K562 (cell line): ENCODE measurements around the gene SV2C. TPM values are rescaled to one million over a fixed set of nuclear protein-coding genes. Genes with fewer than 3 reads are reported as not detected.

Experiments used
- ATAC-seq: fragments of 200-7000 bp; cut with Tn5 transposase; 3 replicates; pipeline ENCODE4 v1.9.1; 2020; ENCODE audit warnings: moderate library complexity
- BruUV-seq: library from RNA; stranded (reverse); fragments of 400-500 nt; replicated peaks from 2 replicates; lab custom pipeline; 2021; lab: Mats Ljungman, UMichigan
- CTCF ChIA-PET: fragments of 300-600 bp; formaldehyde crosslinking; extraction: SDS; loops from one replicate; lab custom pipeline; 2021; ENCODE audit warnings: low intra/inter-chr PET ratio; lab: Yijun Ruan, JAX
- POLR2A ChIA-PET: fragments of 300-600, 350-650 bp; sonication (Branson Sonifier 250); formaldehyde crosslinking; extraction: SDS; loops from one replicate; lab custom pipeline; 2021; ENCODE audit warnings: antibody characterized with exemption, inconsistent platforms; lab: Yijun Ruan, JAX
- DNase-seq, 4 experiments: peaks; one replicate each; pipeline versions ENCODE4 v3.0.0 to v3.0.0-alpha.2; 2011 to 2018; ENCODE audit warnings: low spot score in 3 of 4, mixed read lengths in 3 of 4; ENCODE audit errors: extremely low read depth in 1 of 4
- FAIRE-seq: peaks from 2 replicates; lab custom pipeline; 2011; peaks lifted over from hg19 to GRCh38; lab: Jason Lieb, UNC
- H2AFZ ChIP-seq: 2 replicates; pipeline ENCODE4 v1.6.0; 2011; ENCODE audit warnings: low read depth, low read length, control low read depth, inconsistent platforms
- H3K27ac ChIP-seq: fragments of 200-600 bp; 3 replicates; pipeline ENCODE4 v1.8.0; 2011; ENCODE audit warnings: low read depth, mild to moderate bottlenecking, control low read depth, inconsistent platforms, low read length, moderate library complexity, mixed read lengths; ENCODE audit errors: extremely low read depth
- H3K27me3 ChIP-seq, 2 experiments: fragments of 300-600 bp in 1 of 2; 2 replicates in 1 of 2; 3 replicates in 1 of 2; pipeline versions ENCODE4 v1.6.0 to v1.8.0; 2011; ENCODE audit warnings: inconsistent platforms in 2 of 2, low read length in 2 of 2, mild to moderate bottlenecking in 1 of 2, mixed read lengths in 1 of 2, moderate library complexity in 1 of 2; ENCODE audit not compliant: control insufficient read depth in 2 of 2, insufficient read depth in 2 of 2
- H3K36me3 ChIP-seq: fragments of 300-600 bp; 3 replicates; pipeline ENCODE4 v1.8.0; 2011; ENCODE audit warnings: mild to moderate bottlenecking, low read length, inconsistent platforms; ENCODE audit not compliant: control insufficient read depth, insufficient read depth
- H3K4me1 ChIP-seq, 2 experiments: fragments of 200-600 bp in 1 of 2; replicated peaks in 1 of 2; 2 replicates in 1 of 2; 3 replicates in 1 of 2; pipeline versions ENCODE4 v1.5.1 to v1.8.0; 2011; ENCODE audit warnings: inconsistent platforms in 2 of 2, low read length in 2 of 2, mild to moderate bottlenecking in 1 of 2, mixed read lengths in 1 of 2, moderate library complexity in 1 of 2; ENCODE audit not compliant: control insufficient read depth in 2 of 2, insufficient read depth in 2 of 2
- H3K4me2 ChIP-seq: 2 replicates; pipeline ENCODE4 v1.6.1; 2011; ENCODE audit warnings: low read length, control low read depth, inconsistent platforms, mixed read lengths; ENCODE audit not compliant: insufficient read depth
- H3K4me3 ChIP-seq: fragments of 200-600 bp; sonication (generic), shearing (Covaris generic); 2 replicates; pipeline ENCODE4 v1.5.1; 2016; ENCODE audit warnings: control low read depth, inconsistent platforms
- H3K79me2 ChIP-seq: fragments of 200-600 bp; 3 replicates; pipeline ENCODE4 v1.8.0; 2011; ENCODE audit warnings: low read length, inconsistent platforms; ENCODE audit not compliant: control insufficient read depth, insufficient read depth
- H3K9ac ChIP-seq, 2 experiments: 2 replicates each; pipeline versions ENCODE4 v1.6.0 to v1.6.1; 2011; ENCODE audit warnings: low read depth in 2 of 2, low read length in 2 of 2, control low read depth in 1 of 2, inconsistent platforms in 1 of 2, mild to moderate bottlenecking in 1 of 2, mixed read lengths in 1 of 2; ENCODE audit not compliant: insufficient read depth in 1 of 2
- H3K9me1 ChIP-seq: one replicate; pipeline ENCODE4 v1.6.0; 2011; ENCODE audit warnings: inconsistent platforms, mild to moderate bottlenecking, low read length, moderate library complexity; ENCODE audit not compliant: control insufficient read depth, insufficient read depth
- H3K9me3 ChIP-seq: replicated peaks from 2 replicates; pipeline ENCODE4 v1.5.1; 2011; ENCODE audit warnings: low read depth, low read length, inconsistent platforms; ENCODE audit not compliant: control insufficient read depth, insufficient read depth
- H4K20me1 ChIP-seq: replicated peaks from 2 replicates; pipeline ENCODE4 v1.6.1; 2011; ENCODE audit warnings: low read length, inconsistent platforms, mixed read lengths; ENCODE audit not compliant: control insufficient read depth, insufficient read depth
- HMG20A ChIP-seq: fragments of 450-650 bp; formaldehyde crosslinking; conservative IDR thresholded peaks from 2 replicates; pipeline ENCODE4 v1.4.0; 2020; ENCODE audit warnings: mild to moderate bottlenecking, mixed read lengths
- HOXB6 ChIP-seq: fragments of 250-450 bp; sonication (Bioruptor Pico); IDR thresholded peaks from 2 replicates; pipeline ENCODE4 v1.5.1; 2022; ENCODE audit warnings: mild to moderate bottlenecking, borderline replicate concordance
- KDM5B ChIP-seq: fragments of 200-600 bp; sonication (generic); IDR thresholded peaks from 2 replicates; pipeline ENCODE4 v1.6.1; 2012; ENCODE audit warnings: low read depth, mild to moderate bottlenecking, moderate library complexity, low read length, control low read depth, inconsistent platforms; ENCODE audit not compliant: insufficient replicate concordance
- ZC3H11A ChIP-seq: IDR thresholded peaks from 2 replicates; pipeline ENCODE4 v1.6.1; 2012; ENCODE audit warnings: low read depth, low read length, improper control_type of control experiment
- ZFP30 ChIP-seq: fragments of 250-450 bp; sonication (Bioruptor Pico); IDR thresholded peaks from 2 replicates; pipeline ENCODE4 v1.8.0; 2022; ENCODE audit warnings: moderate library complexity, mild to moderate bottlenecking, inconsistent platforms, borderline replicate concordance
- ZNF143 ChIP-seq: sonication (generic); formaldehyde crosslinking; IDR thresholded peaks from 2 replicates; pipeline ENCODE4 v1.9.0; 2022; ENCODE audit warnings: mild to moderate bottlenecking, missing genetic modification reagents
- ZNF354B ChIP-seq: fragments of 250-450 bp; sonication (Bioruptor Pico); IDR thresholded peaks from 2 replicates; pipeline ENCODE4 v1.4.0; 2020
- ZNF551 ChIP-seq: fragments of 250-450 bp; sonication (Bioruptor Pico); IDR thresholded peaks from 2 replicates; pipeline ENCODE4 v1.5.0; 2021; ENCODE audit warnings: mild to moderate bottlenecking, moderate library complexity
- ZNF764 ChIP-seq: fragments of 250-450 bp; sonication (Bioruptor Pico); IDR thresholded peaks from 2 replicates; pipeline ENCODE4 v1.4.0; 2020; ENCODE audit warnings: low read depth, mild to moderate bottlenecking, moderate library complexity
- ZNF77 ChIP-seq: fragments of 250-450 bp; sonication (Bioruptor Pico); IDR thresholded peaks from 2 replicates; pipeline ENCODE4 v1.5.0; 2020
- WGBS: fragments of 100-300 bp; shearing (Covaris generic); methylation state at CpG from one replicate; pipeline ENCODE4 v1.1.6; 2016; ENCODE audit warnings: low coverage, mixed read lengths; ENCODE audit not compliant: insufficient coverage; ENCODE audit errors: missing lambda C conversion rate; 5-methylcytosine and 5-hydroxymethylcytosine counted together
- in situ Hi-C: fragments of 300-500 bp; cut with MboI; formaldehyde crosslinking; loops from 4 replicates; pipeline ENCODE4 v1.15.0; 2018; ENCODE audit warnings: inconsistent platforms, mixed read lengths
- intact Hi-C: fragments of 100-400 bp; cut with micrococcal nuclease; formaldehyde crosslinking; loops from 2 replicates; pipeline ENCODE4 v1.14.2; 2022
- polyA plus RNA-seq, 8 experiments: library from polyadenylated mRNA; depleted of rRNA in 4 of 8; stranded (reverse) in 5 of 8; unstranded in 3 of 8; fragments of >200 nt; fragmentation: Nextera tagmentation in 2 of 8; fragmentation: Illumina TruSeq in 1 of 8; extraction: Ambion mirVana in 2 of 8; extraction: Trizol in 1 of 8; gene quantifications; 2 replicates each; pipeline versions ENCODE4 v1.2.1 to v1.2.3, GENCODE V29; 2011 to 2014; ENCODE audit warnings: inconsistent platforms in 1 of 8, missing spikeins in 1 of 8
- total RNA-seq, 7 experiments: library from RNA; depleted of rRNA in 6 of 7; stranded (reverse); fragments of >200 nt in 6 of 7; fragmentation: Illumina TruSeq in 2 of 7; extraction: Trizol in 2 of 7; gene quantifications; 2 replicates each; pipeline versions ENCODE4 v1.2.1 to v1.2.3, GENCODE V29; 2011 to 2021; ENCODE audit warnings: low replicate concordance in 1 of 7
- TF ChIP-seq, protein P1 (sequence below): fragments of 250-450 bp; sonication (Bioruptor Pico); IDR thresholded peaks from 2 replicates; pipeline ENCODE4 v1.8.0; 2021; ENCODE audit warnings: borderline replicate concordance, mild to moderate bottlenecking, moderate library complexity; ENCODE audit not compliant: poor library complexity, severe bottlenecking
- TF ChIP-seq, protein P2 (sequence below): fragments of 250-450 bp; sonication (Bioruptor Pico); IDR thresholded peaks from 2 replicates; pipeline ENCODE4 v1.4.0; 2020; ENCODE audit warnings: mild to moderate bottlenecking, moderate library complexity
- TF ChIP-seq, protein P3 (sequence below): fragments of 250-450 bp; sonication (Bioruptor Pico); IDR thresholded peaks from 2 replicates; pipeline ENCODE4 v1.5.1; 2021; ENCODE audit warnings: mild to moderate bottlenecking

Gene SV2C
- total and polyA plus RNA-seq, 9 of the 15 experiments (the other 6 are each of a cell fraction or from before 2014, with no cell fraction given) = 0.05 TPM; not detected in 8

DNA sequence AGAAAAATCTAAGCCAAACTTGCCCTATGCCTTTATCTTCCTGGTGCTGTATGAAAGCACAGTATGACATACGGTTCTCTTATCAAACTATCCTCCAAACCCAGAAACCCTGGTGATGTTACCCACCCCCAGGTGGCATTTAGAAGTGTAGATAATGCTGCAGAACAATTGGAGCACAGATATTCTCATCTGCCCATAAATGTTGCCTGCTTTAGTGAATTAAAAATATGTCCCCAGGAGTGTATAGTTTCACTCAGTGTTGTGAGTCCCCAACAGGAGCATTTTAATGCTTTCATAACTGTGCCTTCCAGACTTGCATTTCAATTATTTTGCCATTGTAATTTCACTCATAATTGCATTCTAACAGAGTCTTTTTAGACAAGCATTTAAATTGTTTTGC is 50.8 kb downstream of the SV2C start (continued):
- TF ChIP-seq, protein P1, sequence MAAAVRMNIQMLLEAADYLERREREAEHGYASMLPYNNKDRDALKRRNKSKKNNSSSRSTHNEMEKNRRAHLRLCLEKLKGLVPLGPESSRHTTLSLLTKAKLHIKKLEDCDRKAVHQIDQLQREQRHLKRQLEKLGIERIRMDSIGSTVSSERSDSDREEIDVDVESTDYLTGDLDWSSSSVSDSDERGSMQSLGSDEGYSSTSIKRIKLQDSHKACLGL (CRISPR knock-in tag) = no peak
- TF ChIP-seq, protein P2, sequence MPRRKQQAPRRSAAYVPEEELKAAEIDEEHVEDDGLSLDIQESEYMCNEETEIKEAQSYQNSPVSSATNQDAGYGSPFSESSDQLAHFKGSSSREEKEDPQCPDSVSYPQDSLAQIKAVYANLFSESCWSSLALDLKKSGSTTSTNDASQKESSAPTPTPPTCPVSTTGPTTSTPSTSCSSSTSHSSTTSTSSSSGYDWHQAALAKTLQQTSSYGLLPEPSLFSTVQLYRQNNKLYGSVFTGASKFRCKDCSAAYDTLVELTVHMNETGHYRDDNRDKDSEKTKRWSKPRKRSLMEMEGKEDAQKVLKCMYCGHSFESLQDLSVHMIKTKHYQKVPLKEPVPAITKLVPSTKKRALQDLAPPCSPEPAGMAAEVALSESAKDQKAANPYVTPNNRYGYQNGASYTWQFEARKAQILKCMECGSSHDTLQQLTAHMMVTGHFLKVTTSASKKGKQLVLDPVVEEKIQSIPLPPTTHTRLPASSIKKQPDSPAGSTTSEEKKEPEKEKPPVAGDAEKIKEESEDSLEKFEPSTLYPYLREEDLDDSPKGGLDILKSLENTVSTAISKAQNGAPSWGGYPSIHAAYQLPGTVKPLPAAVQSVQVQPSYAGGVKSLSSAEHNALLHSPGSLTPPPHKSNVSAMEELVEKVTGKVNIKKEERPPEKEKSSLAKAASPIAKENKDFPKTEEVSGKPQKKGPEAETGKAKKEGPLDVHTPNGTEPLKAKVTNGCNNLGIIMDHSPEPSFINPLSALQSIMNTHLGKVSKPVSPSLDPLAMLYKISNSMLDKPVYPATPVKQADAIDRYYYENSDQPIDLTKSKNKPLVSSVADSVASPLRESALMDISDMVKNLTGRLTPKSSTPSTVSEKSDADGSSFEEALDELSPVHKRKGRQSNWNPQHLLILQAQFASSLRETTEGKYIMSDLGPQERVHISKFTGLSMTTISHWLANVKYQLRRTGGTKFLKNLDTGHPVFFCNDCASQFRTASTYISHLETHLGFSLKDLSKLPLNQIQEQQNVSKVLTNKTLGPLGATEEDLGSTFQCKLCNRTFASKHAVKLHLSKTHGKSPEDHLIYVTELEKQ (CRISPR knock-in tag) = no peak
- no peak for TF ChIP-seq ZNF143

DNA sequence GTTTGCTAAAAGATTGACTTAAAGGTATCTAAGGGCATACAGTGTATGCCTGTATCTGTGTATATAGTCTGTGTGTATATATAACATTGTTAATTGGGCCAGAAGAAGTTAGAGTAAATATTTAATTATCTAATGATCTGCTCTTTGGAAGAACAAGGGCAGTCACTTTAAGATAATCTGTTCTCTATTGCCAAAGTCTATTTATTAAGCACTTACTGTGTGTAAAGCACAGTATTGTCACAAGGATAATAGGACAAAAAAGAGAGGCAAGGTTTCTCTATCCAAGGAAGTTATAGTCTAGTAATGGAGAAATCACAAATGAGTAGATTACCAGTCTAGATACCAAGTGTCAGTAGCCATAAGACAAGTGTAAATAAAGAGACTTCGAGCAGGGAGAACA is 51.5 kb downstream of the SV2C start:
- H3K79me2 ChIP-seq = no peaks in the 10 kb centered on the region
- no peak for ATAC-seq
- H2AFZ ChIP-seq = no peak overlapping the region
- no peaks in the 10 kb centered on the region for H3K36me3 ChIP-seq
- no peak for DNase-seq
- H3K27me3 ChIP-seq = peaks cover 6 to 10% of the 10 kb centered on the region in 2 experiments; a peak in 3 of 5 replicates
- H3K9me3 ChIP-seq = no peaks in the 10 kb centered on the region
- no peak overlapping the region for H3K4me3 ChIP-seq
- intact Hi-C loops (no loop called here), in situ Hi-C loops (no loop called here)
- H3K4me2 ChIP-seq = no peak overlapping the region
- no TSS peak for BruUV-seq
- no peaks in the 10 kb centered on the region for H3K9me1 ChIP-seq
- POLR2A ChIA-PET = interaction anchor here (1.0 kb wide), 1 partner anchor 11 kb away, joined by 3 read pairs; no protein-coding TSS in a partner anchor
- no peaks in the 10 kb centered on the region for H4K20me1 ChIP-seq
- no peak for FAIRE-seq
- no peaks in the 10 kb centered on the region for H3K4me1 ChIP-seq
- CTCF ChIA-PET = no interaction called here
- no peak overlapping the region for H3K27ac ChIP-seq
- 6% methylated on average over 1 of the region's 1 CpG for WGBS
- H3K9ac ChIP-seq = no peak overlapping the region
- TF ChIP-seq ZNF764 (CRISPR knock-in tag) = no peak
- TF ChIP-seq, protein P3, sequence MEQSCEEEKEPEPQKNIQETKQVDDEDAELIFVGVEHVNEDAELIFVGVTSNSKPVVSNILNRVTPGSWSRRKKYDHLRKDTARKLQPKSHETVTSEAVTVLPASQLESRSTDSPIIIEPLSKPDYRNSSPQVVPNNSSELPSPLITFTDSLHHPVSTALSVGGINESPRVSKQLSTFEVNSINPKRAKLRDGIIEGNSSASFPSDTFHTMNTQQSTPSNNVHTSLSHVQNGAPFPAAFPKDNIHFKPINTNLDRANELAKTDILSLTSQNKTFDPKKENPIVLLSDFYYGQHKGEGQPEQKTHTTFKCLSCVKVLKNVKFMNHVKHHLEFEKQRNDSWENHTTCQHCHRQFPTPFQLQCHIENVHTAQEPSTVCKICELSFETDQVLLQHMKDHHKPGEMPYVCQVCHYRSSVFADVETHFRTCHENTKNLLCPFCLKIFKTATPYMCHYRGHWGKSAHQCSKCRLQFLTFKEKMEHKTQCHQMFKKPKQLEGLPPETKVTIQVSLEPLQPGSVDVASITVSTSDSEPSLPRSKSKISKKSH (CRISPR knock-in tag) = no peak
- no peak for TF ChIP-seq KDM5B
- TF ChIP-seq ZNF354B (CRISPR knock-in tag) = no peak
- TF ChIP-seq ZC3H11A = no peak
- TF ChIP-seq ZFP30 (CRISPR knock-in tag) = no peak
- TF ChIP-seq ZNF77 = no peak
- no peak for TF ChIP-seq HOXB6 (CRISPR knock-in tag)
- TF ChIP-seq HMG20A (CRISPR knock-in tag) = no peak
- TF ChIP-seq ZNF551 = no peak
